Activated CD8-positive, alpha-beta memory T cell treated with anti-CD3 and anti-CD28 coated beads, Interleukin-2, amount 50 U/mL, for 24 hours (primary cell): ENCODE measurements around the gene IFNAR1.

Source experiments
- DNase-seq: peaks from one replicate; pipeline ENCODE4 v3.0.0-alpha.2; 2020; ENCODE audit errors: extremely low read depth

IFNAR1 gene

DNA sequence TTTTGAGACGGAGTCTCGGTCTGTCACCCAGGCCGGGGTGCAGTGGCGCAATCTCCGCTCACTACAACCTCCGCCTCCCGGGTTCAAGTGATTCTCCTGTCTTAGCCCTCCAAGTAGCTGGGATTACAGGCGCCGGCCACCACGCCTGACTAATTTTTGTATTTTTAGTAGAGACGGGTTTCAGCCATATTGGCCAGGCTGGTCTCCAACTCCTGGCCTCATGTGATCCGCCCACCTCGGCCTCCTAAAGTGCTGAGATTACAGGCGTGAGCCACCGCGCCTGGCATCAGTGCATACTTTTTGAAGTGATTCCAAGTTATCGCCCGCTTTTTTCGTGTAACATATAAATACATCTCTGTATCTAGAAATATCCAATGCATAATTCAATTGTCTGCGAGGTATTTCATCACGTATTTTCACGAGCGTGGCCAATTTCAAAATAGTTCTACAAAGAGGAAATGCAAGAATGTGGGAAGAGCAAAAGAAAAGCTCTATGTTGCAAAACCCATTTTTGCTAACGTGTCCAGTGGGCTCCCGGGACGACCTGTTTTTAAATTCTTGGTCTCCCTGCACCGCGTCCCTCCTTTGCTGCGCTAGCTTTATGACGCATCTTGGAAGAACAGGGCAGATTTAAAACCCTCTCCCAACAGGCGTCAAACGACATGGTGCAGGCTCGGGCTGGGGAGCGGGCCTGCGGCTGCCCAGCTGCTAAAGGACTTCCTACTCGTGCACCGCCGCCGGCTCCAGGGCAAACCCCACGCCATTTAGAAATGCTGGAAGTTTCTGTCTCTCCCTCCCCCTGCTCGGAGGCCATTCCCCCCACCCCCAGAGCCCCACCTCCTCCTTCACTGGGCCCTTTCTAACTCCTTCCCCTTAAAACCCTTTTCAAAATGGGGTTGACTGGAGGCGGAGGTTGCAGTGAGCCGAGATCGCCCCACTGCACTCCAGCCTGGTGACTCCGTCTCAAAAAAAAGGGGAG lies 77.5 kb downstream of the IFNAR1 start:
- DNase-seq, result no peak

DNA sequence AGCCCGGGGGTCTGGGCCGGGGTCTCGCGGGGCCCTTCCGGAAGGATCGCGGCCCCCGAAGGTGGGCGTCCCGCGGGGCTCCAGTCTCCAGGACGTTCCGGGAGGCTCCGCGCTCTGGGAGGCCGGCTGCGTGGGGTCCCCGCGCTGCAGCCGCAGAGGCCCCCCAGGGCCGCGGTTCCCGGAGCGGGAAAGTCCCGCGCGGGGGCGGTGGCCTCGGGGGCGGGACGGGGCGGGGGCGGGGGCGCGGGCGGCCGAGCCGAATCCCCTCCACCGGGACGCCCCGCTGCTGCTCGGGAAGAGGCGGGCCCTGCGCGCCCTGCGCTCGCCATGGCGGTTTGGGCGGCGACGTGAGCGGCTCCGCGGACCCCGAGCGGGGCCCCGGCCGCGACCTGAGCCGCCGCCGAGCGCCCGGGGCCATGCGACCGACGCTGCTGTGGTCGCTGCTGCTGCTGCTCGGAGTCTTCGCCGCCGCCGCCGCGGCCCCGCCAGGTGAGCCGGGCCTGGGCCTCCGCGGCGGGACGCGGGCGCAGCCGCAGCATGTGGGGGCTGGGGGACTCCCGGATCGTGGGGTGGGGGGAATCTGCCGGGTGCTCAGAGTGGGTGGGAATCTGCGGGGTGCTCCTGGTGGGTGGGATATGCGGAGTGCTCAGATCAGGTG lies 78.5 kb downstream of the IFNAR1 start, which contains the start of gene IFNGR2:
IFNGR2 (plus strand) TSS at position 286 of the 658 bp plus-strand sequence; CDS start at position 417, 131 bp downstream.
- no peak for DNase-seq

GRCh38 chr21:33403786-33404585 lies 79.2 kb downstream of the IFNAR1 start:
- no peak for DNase-seq

GRCh38 chr21:33406493-33406892 lies 81.7 kb downstream of the IFNAR1 start:
- DNase-seq, result no peak
